Type B pancreatic cell (in vitro differentiated cells): ENCODE results near the gene ANKS1B. TPM values are rescaled to one million over a fixed set of nuclear protein-coding genes. Genes with fewer than 3 reads are reported as not detected.

Experiments
- DNase-seq: peaks from one replicate; pipeline ENCODE4 v3.0.0; 2021; ENCODE audit warnings: mixed read lengths; ENCODE audit not compliant: unreplicated experiment; ENCODE audit errors: extremely low spot score
- H3K27ac Mint-ChIP-seq: 2 replicates; pipeline ENCODE4 v1.8.0; 2021; ENCODE audit warnings: mild to moderate bottlenecking, mixed read lengths
- H3K27me3 Mint-ChIP-seq: 2 replicates; pipeline ENCODE4 v1.8.0; 2021; ENCODE audit warnings: mixed read lengths
- H3K36me3 Mint-ChIP-seq: 2 replicates; pipeline ENCODE4 v1.8.0; 2021; ENCODE audit warnings: mixed read lengths
- H3K4me1 Mint-ChIP-seq: one replicate; pipeline ENCODE4 v1.8.0; 2021; ENCODE audit warnings: mixed read lengths; ENCODE audit not compliant: unreplicated experiment
- H3K4me3 Mint-ChIP-seq: 2 replicates; pipeline ENCODE4 v1.8.0; 2021; ENCODE audit warnings: mild to moderate bottlenecking, mixed read lengths
- H3K9me3 Mint-ChIP-seq: 2 replicates; pipeline ENCODE4 v1.8.0; 2021; ENCODE audit warnings: mixed read lengths
- CTCF ChIP-seq: fragments of 200-600 bp; sonication (generic); conservative IDR thresholded peaks from 2 replicates; pipeline ENCODE4 v1.5.0; 2021; ENCODE audit warnings: antibody characterized with exemption, mild to moderate bottlenecking
- total RNA-seq: library from RNA; stranded (reverse); gene quantifications from 2 replicates; pipeline ENCODE4 v1.2.1, GENCODE V29; 2021; ENCODE audit warnings: low replicate concordance

Gene ANKS1B
- total RNA-seq, 1 donor from 2014 or later, result 4.7 TPM

DNA sequence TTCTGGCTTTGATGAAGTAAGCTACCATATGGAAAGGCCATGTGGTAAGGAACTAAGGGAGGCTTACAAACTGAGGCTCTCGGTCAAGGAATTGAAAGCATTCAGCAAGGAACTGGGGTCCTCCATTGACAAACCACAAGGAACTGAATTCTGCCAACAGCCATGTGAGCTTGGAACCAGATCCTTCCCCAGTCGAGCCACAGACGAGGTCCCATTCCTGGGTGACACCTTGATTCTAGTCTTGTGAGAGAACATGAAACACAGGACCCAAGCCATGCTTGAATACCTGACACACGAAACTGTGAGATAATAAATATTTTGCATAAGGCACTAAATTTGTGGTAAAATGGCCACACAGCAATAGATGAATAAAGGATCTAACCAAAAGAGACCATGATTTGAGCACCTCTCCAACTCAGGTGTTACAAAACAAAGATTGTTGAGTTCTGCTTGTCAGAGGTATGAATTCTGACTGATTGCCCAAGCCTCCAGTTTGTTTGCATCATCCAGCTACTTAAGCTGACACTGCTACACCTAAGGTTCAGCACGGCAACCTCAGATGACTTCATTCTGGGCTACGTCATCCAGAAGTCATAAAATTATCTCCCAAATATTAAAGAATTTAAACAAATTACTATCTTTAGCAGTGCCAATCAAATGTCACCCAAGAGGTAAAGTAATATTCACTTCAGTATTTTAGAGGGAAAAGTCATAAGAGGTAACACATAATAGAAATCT lies 277.8 kb downstream of the ANKS1B start:
- H3K9me3 Mint-ChIP-seq, result no peaks in the 10 kb centered on the region
- DNase-seq, result no peak
- no peaks in the 10 kb centered on the region for H3K27me3 Mint-ChIP-seq
- H3K4me3 Mint-ChIP-seq, result no peak overlapping the region
- TF ChIP-seq CTCF, result no peak
- H3K27ac Mint-ChIP-seq, result no peak overlapping the region
- no peaks in the 10 kb centered on the region for H3K36me3 Mint-ChIP-seq
- no peaks in the 10 kb centered on the region for H3K4me1 Mint-ChIP-seq

- Mint-ChIP-seq H3K4me1 (no peaks in the 10 kb centered on the region), H3K27me3 (no peaks in the 10 kb centered on the region), H3K27ac (no peak overlapping the region), H3K4me3 (no peak overlapping the region), H3K9me3 (no peaks in the 10 kb centered on the region), H3K36me3 (no peaks in the 10 kb centered on the region)
- DNase-seq, result no peak
- no peak for TF ChIP-seq CTCF
These were observed 280.3 kb downstream of the ANKS1B start for GRCh38 chr12:99704458-99704857.

GRCh38 chr12:99704036-99704435 lies 280.7 kb downstream of the ANKS1B start:
- DNase-seq, result no peak
- Mint-ChIP-seq H3K36me3 (no peaks in the 10 kb centered on the region), H3K9me3 (no peaks in the 10 kb centered on the region), H3K4me1 (no peaks in the 10 kb centered on the region), H3K27me3 (no peaks in the 10 kb centered on the region), H3K27ac (no peak overlapping the region), H3K4me3 (no peak overlapping the region)
- no peak for TF ChIP-seq CTCF

DNA sequence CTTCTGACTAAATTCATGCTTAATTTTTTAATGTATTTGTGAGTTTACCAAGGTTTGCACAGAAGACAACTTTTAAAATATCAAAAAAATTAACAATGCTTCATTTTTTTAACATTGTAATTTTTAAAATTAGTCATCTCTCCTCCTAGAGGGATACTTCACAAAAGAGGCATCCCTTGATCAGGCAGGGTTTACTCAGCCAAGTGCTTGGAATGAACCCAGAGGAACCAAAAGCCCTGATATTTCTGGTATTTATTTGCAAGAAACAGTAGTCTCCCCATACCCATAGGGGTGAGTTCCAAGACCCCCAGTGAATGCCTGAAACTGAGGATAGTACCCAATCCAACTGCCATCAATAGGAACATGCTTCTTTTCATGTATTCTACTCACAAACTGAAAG lies 284.7 kb downstream of the ANKS1B start:
- H3K4me1 Mint-ChIP-seq, result no peaks in the 10 kb centered on the region
- TF ChIP-seq CTCF, result no peak
- H3K27me3 Mint-ChIP-seq, result no peaks in the 10 kb centered on the region
- H3K27ac Mint-ChIP-seq, result no peak overlapping the region
- no peaks in the 10 kb centered on the region for H3K36me3 Mint-ChIP-seq
- peaks cover 3% of the 10 kb centered on the region for H3K9me3 Mint-ChIP-seq
- DNase-seq, result no peak
- H3K4me3 Mint-ChIP-seq, result no peak overlapping the region

GRCh38 chr12:99695050-99695449 lies 289.7 kb downstream of the ANKS1B start:
- no peak for TF ChIP-seq CTCF
- H3K27me3 Mint-ChIP-seq, result no peaks in the 10 kb centered on the region
- H3K27ac Mint-ChIP-seq, result no peak overlapping the region
- no peaks in the 10 kb centered on the region for H3K4me1 Mint-ChIP-seq
- H3K9me3 Mint-ChIP-seq, result peaks cover 3% of the 10 kb centered on the region
- no peak for DNase-seq
- H3K4me3 Mint-ChIP-seq, result no peak overlapping the region
- no peaks in the 10 kb centered on the region for H3K36me3 Mint-ChIP-seq

DNA sequence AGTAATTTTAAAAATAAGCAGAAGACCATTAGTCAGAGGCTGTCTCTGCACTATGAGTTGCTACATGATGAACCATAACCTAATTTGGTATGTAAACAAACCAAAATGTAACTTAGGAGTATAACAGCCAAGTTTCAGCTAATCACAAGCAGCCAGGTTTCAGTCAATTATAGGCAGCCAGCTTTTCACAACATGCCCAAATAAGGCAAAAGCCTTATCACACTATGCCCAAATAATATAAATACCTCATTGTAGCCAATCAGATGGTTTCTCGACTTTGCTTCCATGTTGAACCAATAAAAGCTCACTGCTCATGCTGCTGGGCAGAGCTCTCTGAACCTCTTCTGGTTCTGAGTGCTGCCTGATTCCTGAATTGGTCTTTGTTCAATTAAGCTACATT lies 298.6 kb downstream of the ANKS1B start:
- DNase-seq, result no peak
- no peaks in the 10 kb centered on the region for H3K4me1 Mint-ChIP-seq
- no peak overlapping the region for H3K27ac Mint-ChIP-seq
- H3K36me3 Mint-ChIP-seq, result no peaks in the 10 kb centered on the region
- H3K9me3 Mint-ChIP-seq, result peaks cover 5% of the 10 kb centered on the region
- no peak for TF ChIP-seq CTCF
- H3K27me3 Mint-ChIP-seq, result no peaks in the 10 kb centered on the region
- no peak overlapping the region for H3K4me3 Mint-ChIP-seq
